CD4-positive, alpha-beta memory T cell (primary cell): Measurements from ENCODE around the gene CHCHD4. TPM values are rescaled to one million over a fixed set of nuclear protein-coding genes. Genes with fewer than 3 reads are reported as not detected.
A peak's percentile ranks its signal among the peaks of the same experiment; 100 is the strongest.

ENCODE experiments used
- CTCF ChIA-PET: fragments of 350-600 bp; sonication (Branson Sonifier 250); formaldehyde crosslinking; loops from one replicate; lab custom pipeline; 2021; ENCODE audit warnings: inconsistent platforms; ENCODE audit not compliant: partially characterized antibody; lab: Charles Lee
- POLR2A ChIA-PET: fragments of 350-600 bp; sonication (Branson Sonifier 250); formaldehyde crosslinking; loops from one replicate; lab custom pipeline; 2021; ENCODE audit not compliant: partially characterized antibody; lab: Charles Lee
- DNase-seq, 5 donors: peaks; one replicate each; pipeline versions ENCODE4 v3.0.0 to v3.0.0-alpha.2; 2020 to 2022; ENCODE audit warnings: mixed read lengths in 1 of 5
- H3K27ac ChIP-seq: one replicate; pipeline ENCODE4 v1.7.0; 2013; ENCODE audit warnings: low read depth, low read length
- H3K27me3 ChIP-seq: 2 replicates; pipeline ENCODE4 v1.7.0; 2013; ENCODE audit warnings: mild to moderate bottlenecking, low read length, moderate library complexity; ENCODE audit not compliant: insufficient read depth
- H3K36me3 ChIP-seq: 2 replicates; pipeline ENCODE4 v1.7.0; 2013; ENCODE audit warnings: mild to moderate bottlenecking, low read length, moderate library complexity; ENCODE audit not compliant: insufficient read depth
- H3K4me1 ChIP-seq: 2 replicates; pipeline ENCODE4 v1.7.0; 2013; ENCODE audit warnings: mild to moderate bottlenecking, low read length, moderate library complexity; ENCODE audit not compliant: insufficient read depth
- H3K4me3 ChIP-seq, 2 donors: one replicate each; pipeline ENCODE4 v1.7.0; 2013; ENCODE audit warnings: low read length in 2 of 2, mild to moderate bottlenecking in 1 of 2
- H3K9me3 ChIP-seq, 2 donors: one replicate each; pipeline ENCODE4 v1.7.0; 2013; ENCODE audit warnings: low read length in 2 of 2, control low read depth in 1 of 2; ENCODE audit not compliant: control insufficient read depth in 1 of 2
- H3K27ac Mint-ChIP-seq, 7 donors: one replicate each; pipeline ENCODE4 v1.8.0; 2020 to 2021; ENCODE audit warnings: mixed read lengths in 7 of 7, mild to moderate bottlenecking in 6 of 7, inconsistent platforms in 3 of 7, moderate library complexity in 3 of 7
- H3K27me3 Mint-ChIP-seq, 2 donors: one replicate each; pipeline ENCODE4 v1.8.0; 2020 to 2021; ENCODE audit warnings: mixed read lengths in 2 of 2
- H3K36me3 Mint-ChIP-seq, 2 donors: one replicate each; pipeline ENCODE4 v1.8.0; 2020 to 2021; ENCODE audit warnings: mixed read lengths in 2 of 2, inconsistent platforms in 1 of 2, mild to moderate bottlenecking in 1 of 2
- H3K4me1 Mint-ChIP-seq, 4 donors: one replicate each; pipeline ENCODE4 v1.8.0; 2020 to 2021; ENCODE audit warnings: mixed read lengths in 4 of 4, mild to moderate bottlenecking in 1 of 4
- H3K4me3 Mint-ChIP-seq, 8 donors: one replicate each; pipeline ENCODE4 v1.8.0; 2020 to 2021; ENCODE audit warnings: mixed read lengths in 8 of 8, mild to moderate bottlenecking in 7 of 8, moderate library complexity in 6 of 8, inconsistent platforms in 3 of 8
- H3K9me3 Mint-ChIP-seq, 8 donors: one replicate each; pipeline ENCODE4 v1.8.0; 2020 to 2021; ENCODE audit warnings: mixed read lengths in 8 of 8, mild to moderate bottlenecking in 5 of 8, inconsistent platforms in 3 of 8, moderate library complexity in 1 of 8
- intact Hi-C: fragments of 100-400 bp; cut with micrococcal nuclease; formaldehyde crosslinking; loops from one replicate; pipeline ENCODE4 v1.15.1; 2023
- polyA plus RNA-seq, 2 donors: library from polyadenylated mRNA; unstranded; fragments of 300-500 nt; fragmentation: Illumina TruSeq; gene quantifications; one replicate each; pipeline ENCODE4 v1.2.3, GENCODE V29; 2021
- total RNA-seq, 2 experiments: library from RNA; stranded (reverse); gene quantifications; one replicate each; pipeline ENCODE4 v1.2.3, GENCODE V29; 2021

CHCHD4 gene
- total and polyA plus RNA-seq, 4 experiments from 2014 or later = 7.5 to 17.5 (median 13.4) TPM

DNA sequence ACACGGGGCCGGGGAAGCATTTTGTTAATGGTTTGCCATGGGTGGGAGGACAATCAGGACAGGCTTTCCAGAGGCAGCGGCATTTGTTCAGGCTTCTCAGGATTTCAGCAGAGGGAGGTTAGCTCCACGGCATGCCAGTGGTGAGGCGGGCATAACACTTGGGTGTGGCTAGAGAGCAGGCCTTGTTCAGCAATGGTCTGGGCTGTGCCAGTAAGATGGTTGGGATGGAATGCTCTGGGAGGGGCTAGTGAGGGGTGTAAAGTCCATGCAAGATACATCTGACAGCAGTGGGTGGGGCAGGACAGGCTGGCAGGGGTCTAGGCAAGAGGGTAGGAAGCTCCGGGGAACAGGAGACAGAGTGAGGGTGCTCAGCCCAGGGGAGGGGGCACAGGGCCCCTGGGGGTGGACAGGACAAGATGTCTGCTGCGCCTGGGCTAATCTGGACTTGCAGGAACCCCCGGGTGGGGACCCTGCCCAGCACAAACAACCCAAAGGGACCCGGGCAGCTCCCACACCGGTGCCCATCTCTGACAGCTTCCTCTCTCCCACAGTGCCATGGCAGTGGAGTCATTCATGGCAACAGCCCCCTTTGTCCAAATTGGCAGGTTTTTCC lies 8.6 kb upstream of the CHCHD4 start:
- Histone ChIP-seq H3K27me3 (no peaks in the 10 kb centered on the region), H3K36me3 (peaks cover 76% of the 10 kb centered on the region), H3K9me3 (no peaks in the 10 kb centered on the region), H3K4me3 (no peak overlapping the region), H3K4me1 (no peaks in the 10 kb centered on the region), H3K27ac (no peak overlapping the region)
- H3K9me3 Mint-ChIP-seq = no peaks in the 10 kb centered on the region
- intact Hi-C loops = no loop called here
- no peaks in the 10 kb centered on the region for H3K27me3 Mint-ChIP-seq
- peak overlapping the region in 5 of 7 donors; percentile 9 to 89 (median 55) for H3K27ac Mint-ChIP-seq
- no peak for DNase-seq
- CTCF ChIA-PET = no interaction called here
- H3K4me1 Mint-ChIP-seq = peaks cover 7 to 22% (median 8%) of the 10 kb centered on the region in 4 donors
- H3K4me3 Mint-ChIP-seq = no peak overlapping the region
- peaks cover 54 to 79% of the 10 kb centered on the region in 2 donors for H3K36me3 Mint-ChIP-seq
- POLR2A ChIA-PET = interaction anchor here (3.3 to 14.1 kb wide), 3 partner anchors 8 to 45 kb away, joined by 17 to 342 read pairs (median 18); partner anchors contain the start of genes CHCHD4, LSM3, TMEM43 and XPC

DNA sequence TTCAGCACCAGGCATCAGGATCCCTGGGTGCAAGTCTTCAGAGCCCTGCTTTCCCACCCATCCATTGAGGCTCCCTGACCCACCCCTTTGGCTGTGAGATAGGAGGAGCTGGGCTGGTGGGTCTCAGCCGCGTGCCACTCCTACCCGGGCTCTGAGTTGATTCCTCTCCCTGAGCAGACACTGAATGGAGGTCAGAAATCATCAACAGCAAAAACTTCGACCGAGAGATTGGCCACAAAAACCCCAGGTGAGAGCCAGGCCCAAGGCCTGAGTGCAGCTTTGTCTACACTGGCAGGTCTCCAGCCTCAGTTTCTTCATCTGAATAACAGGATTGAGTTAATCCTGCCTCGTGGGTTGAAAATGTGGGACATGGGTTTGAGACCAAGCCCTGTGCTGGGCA lies 8.0 kb upstream of the CHCHD4 start:
- intact Hi-C loops = no loop called here
- Mint-ChIP-seq H3K36me3 (peaks cover 53 to 79% of the 10 kb centered on the region in 2 donors), H3K27me3 (no peaks in the 10 kb centered on the region), H3K4me3 (no peak overlapping the region), H3K27ac (peak overlapping the region in 3 of 7 donors; percentile 9 to 78 (median 70)), H3K4me1 (peaks cover 12 to 28% (median 13%) of the 10 kb centered on the region in 4 donors), H3K9me3 (no peaks in the 10 kb centered on the region)
- Histone ChIP-seq H3K9me3 (no peaks in the 10 kb centered on the region), H3K27me3 (no peaks in the 10 kb centered on the region), H3K36me3 (peaks cover 82% of the 10 kb centered on the region), H3K4me3 (no peak overlapping the region), H3K4me1 (peaks cover 5% of the 10 kb centered on the region), H3K27ac (no peak overlapping the region)
- ChIA-PET CTCF (interaction anchor here (2.2 kb wide), 1 partner anchor 11 kb away, joined by 8 read pairs; no protein-coding TSS in a partner anchor), POLR2A (interaction anchor here (3.3 to 14.1 kb wide), 3 partner anchors 8 to 46 kb away, joined by 17 to 342 read pairs (median 18); partner anchors contain the start of genes CHCHD4, LSM3, TMEM43 and XPC)
- no peak for DNase-seq

DNA sequence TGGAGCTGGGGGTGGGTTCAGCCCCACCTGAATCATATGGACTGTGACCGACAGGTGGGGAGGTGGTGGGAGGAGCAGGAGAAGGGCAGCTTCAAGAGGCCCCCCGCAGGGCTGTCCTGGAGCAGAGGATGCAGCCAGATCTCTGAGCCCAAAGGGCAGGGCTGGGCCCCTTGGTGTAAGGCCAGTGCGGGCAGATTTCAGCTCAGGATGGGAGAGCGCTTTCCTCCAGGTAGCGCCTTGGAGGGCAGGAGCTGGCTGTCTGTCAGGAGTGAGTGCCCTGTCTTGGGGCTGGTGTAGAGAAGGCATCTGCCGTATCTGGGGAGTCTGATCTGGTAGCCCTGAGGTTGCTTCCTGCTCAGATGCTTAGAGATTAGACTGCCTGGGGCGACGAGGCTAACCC lies 7.5 kb upstream of the CHCHD4 start:
- Mint-ChIP-seq H3K4me1 (peaks cover 17 to 34% (median 18%) of the 10 kb centered on the region in 4 donors), H3K4me3 (no peak overlapping the region), H3K9me3 (no peaks in the 10 kb centered on the region), H3K27ac (peak overlapping the region in 4 of 7 donors; percentile 14 to 90 (median 60)), H3K27me3 (no peaks in the 10 kb centered on the region), H3K36me3 (peaks cover 52 to 79% of the 10 kb centered on the region in 2 donors)
- H3K27ac ChIP-seq = no peak overlapping the region
- H3K9me3 ChIP-seq = no peaks in the 10 kb centered on the region
- CTCF ChIA-PET = interaction anchor here (2.2 kb wide), 1 partner anchor 12 kb away, joined by 8 read pairs; no protein-coding TSS in a partner anchor
- POLR2A ChIA-PET = interaction anchor here (4.2 to 14.1 kb wide), 2 partner anchors 14 to 46 kb away, joined by 17 to 342 read pairs; partner anchors contain the start of genes LSM3 and XPC
- intact Hi-C loops = no loop called here
- H3K4me1 ChIP-seq = peaks cover 10% of the 10 kb centered on the region
- no peak overlapping the region for H3K4me3 ChIP-seq
- H3K27me3 ChIP-seq = no peaks in the 10 kb centered on the region
- no peak for DNase-seq
- H3K36me3 ChIP-seq = peaks cover 88% of the 10 kb centered on the region

DNA sequence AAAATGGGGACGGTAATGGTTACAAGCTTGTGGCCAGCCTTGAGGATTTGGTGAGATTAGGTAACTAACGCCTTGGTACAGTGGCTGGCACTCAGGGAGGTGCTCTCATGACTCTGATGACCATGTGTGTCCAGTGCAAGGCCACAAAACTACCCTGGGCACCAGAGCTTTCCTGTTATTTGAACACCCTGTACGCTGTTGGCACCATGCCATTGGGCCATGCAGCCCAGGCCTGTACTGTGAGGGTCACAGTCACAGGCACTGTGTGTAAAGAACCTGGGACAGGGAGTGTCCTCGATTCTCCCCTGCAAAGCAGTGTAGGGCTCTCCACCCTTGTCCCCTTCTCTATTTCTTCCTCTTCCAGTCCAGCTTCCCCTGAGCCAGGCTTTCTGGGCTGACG lies 6.5 kb upstream of the CHCHD4 start:
- Histone ChIP-seq H3K4me3 (no peak overlapping the region), H3K36me3 (peaks cover 85% of the 10 kb centered on the region), H3K4me1 (peaks cover 20% of the 10 kb centered on the region), H3K27ac (no peak overlapping the region), H3K9me3 (no peaks in the 10 kb centered on the region), H3K27me3 (no peaks in the 10 kb centered on the region)
- Mint-ChIP-seq H3K27me3 (no peaks in the 10 kb centered on the region), H3K4me1 (peaks cover 25 to 42% (median 27%) of the 10 kb centered on the region in 4 donors), H3K36me3 (peaks cover 49 to 77% of the 10 kb centered on the region in 2 donors), H3K27ac (peak overlapping the region in 4 of 7 donors; percentile 8 to 76 (median 56)), H3K9me3 (no peaks in the 10 kb centered on the region), H3K4me3 (no peak overlapping the region)
- DNase-seq = no peak
- ChIA-PET CTCF (interaction anchor here (2.2 kb wide), 1 partner anchor 13 kb away, joined by 8 read pairs; no protein-coding TSS in a partner anchor), POLR2A (interaction anchor here (4.2 to 14.1 kb wide), 2 partner anchors 15 to 47 kb away, joined by 17 to 342 read pairs; partner anchors contain the start of genes LSM3 and XPC)
- intact Hi-C loops = no loop called here

DNA sequence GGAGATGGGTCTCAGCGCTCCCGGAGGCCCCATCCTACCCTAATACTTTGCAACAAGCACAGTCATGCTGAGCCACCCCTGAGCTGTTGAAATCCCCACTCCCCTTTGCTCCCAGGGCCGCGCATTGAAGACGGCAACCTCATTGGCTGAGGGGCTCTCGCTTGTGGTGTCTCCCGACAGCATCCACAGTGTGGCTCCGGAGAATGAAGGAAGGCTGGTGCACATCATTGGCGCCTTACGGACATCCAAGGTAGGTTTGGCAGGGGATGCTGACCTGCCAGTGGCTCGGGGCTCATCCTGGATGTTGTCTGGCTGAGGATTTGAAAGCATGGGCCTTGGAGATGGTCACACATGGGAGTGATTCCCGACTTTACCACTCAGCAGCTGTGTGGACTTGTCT lies 6.0 kb upstream of the CHCHD4 start:
- CTCF ChIA-PET = interaction anchor here (2.2 kb wide), 1 partner anchor 13 kb away, joined by 8 read pairs; no protein-coding TSS in a partner anchor
- Mint-ChIP-seq H3K27ac (no peak overlapping the region), H3K36me3 (peaks cover 45 to 76% of the 10 kb centered on the region in 2 donors), H3K9me3 (no peaks in the 10 kb centered on the region), H3K4me3 (no peak overlapping the region), H3K27me3 (no peaks in the 10 kb centered on the region), H3K4me1 (peaks cover 28 to 42% (median 31%) of the 10 kb centered on the region in 4 donors)
- no peak for DNase-seq
- Histone ChIP-seq H3K36me3 (peaks cover 81% of the 10 kb centered on the region), H3K27ac (no peak overlapping the region), H3K4me1 (peaks cover 24% of the 10 kb centered on the region), H3K27me3 (no peaks in the 10 kb centered on the region), H3K9me3 (no peaks in the 10 kb centered on the region), H3K4me3 (no peak overlapping the region)
- POLR2A ChIA-PET = interaction anchor here (4.2 to 14.1 kb wide), 2 partner anchors 15 to 48 kb away, joined by 17 to 342 read pairs; partner anchors contain the start of genes LSM3 and XPC
- intact Hi-C loops = no loop called here

DNA sequence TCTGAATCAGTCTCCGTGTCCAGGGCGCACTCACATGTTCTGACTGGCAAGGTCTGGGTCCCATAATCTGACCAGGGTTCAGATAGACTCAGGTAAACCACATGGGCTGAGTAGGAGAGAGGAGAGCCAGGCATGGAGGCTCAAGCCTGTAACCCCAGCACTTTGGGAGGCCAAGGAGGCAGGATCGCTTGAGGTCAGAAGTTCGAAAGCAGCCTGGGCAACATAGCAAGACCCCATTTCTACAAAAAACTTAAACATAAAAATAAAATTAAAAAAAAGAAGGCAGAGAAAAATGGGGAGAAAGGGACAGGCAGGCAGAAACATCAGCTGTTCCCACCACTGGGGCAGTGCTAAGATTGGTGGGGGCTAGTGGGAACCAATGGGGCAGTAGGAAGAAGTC lies 5.6 kb upstream of the CHCHD4 start:
- Histone ChIP-seq H3K4me1 (peaks cover 26% of the 10 kb centered on the region), H3K9me3 (no peaks in the 10 kb centered on the region), H3K36me3 (peaks cover 76% of the 10 kb centered on the region), H3K27me3 (no peaks in the 10 kb centered on the region), H3K4me3 (no peak overlapping the region), H3K27ac (no peak overlapping the region)
- peak overlapping the region in 1 of 8 donors; percentile 75 for H3K4me3 Mint-ChIP-seq
- H3K9me3 Mint-ChIP-seq = no peaks in the 10 kb centered on the region
- no peaks in the 10 kb centered on the region for H3K27me3 Mint-ChIP-seq
- ChIA-PET POLR2A (interaction anchor here (14.1 kb wide), 1 partner anchor 16 kb away, joined by 342 read pairs; no protein-coding TSS in a partner anchor), CTCF (no interaction called here)
- DNase-seq = no peak
- intact Hi-C loops = no loop called here
- H3K27ac Mint-ChIP-seq = no peak overlapping the region
- H3K36me3 Mint-ChIP-seq = peaks cover 42 to 74% of the 10 kb centered on the region in 2 donors
- peaks cover 28 to 43% (median 33%) of the 10 kb centered on the region in 4 donors for H3K4me1 Mint-ChIP-seq

DNA sequence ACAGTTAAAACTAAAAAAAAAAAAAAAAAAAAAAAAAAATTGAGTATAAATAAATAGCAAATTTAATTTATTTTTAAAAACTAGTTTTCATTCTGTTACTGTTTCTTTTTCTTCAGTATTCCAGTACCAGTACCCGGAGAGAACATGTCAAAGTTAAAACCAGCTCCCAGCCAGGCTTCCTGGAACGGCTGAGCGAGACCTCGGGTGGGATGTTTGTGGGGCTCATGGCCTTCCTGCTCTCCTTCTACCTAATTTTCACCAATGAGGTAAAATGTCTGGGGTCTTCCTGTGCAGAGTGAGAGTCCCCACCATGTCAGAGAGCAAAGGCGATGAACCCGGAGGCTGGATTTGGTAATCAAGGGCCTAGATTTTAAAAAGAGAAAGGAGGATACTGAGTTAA lies 4.6 kb upstream of the CHCHD4 start:
- peaks cover 67% of the 10 kb centered on the region for H3K36me3 ChIP-seq
- Mint-ChIP-seq H3K36me3 (peaks cover 39 to 72% of the 10 kb centered on the region in 2 donors), H3K4me3 (no peak overlapping the region), H3K9me3 (no peaks in the 10 kb centered on the region), H3K4me1 (peaks cover 28 to 48% (median 33%) of the 10 kb centered on the region in 4 donors), H3K27ac (peak overlapping the region in 1 of 7 donors; percentile 24), H3K27me3 (no peaks in the 10 kb centered on the region)
- no peak overlapping the region for H3K4me3 ChIP-seq
- ChIA-PET CTCF (no interaction called here), POLR2A (interaction anchor here (11.8 to 14.1 kb wide), 2 partner anchors 17 to 46 kb away, joined by 270 to 342 read pairs; partner anchors contain the start of genes LSM3 and XPC)
- no peak overlapping the region for H3K27ac ChIP-seq
- intact Hi-C loops = loop anchor here (10.0 kb wide), 1 partner anchor 474 kb away; no protein-coding TSS in a partner anchor
- no peaks in the 10 kb centered on the region for H3K9me3 ChIP-seq
- no peaks in the 10 kb centered on the region for H3K27me3 ChIP-seq
- no peak for DNase-seq
- peaks cover 26% of the 10 kb centered on the region for H3K4me1 ChIP-seq
